GM13977 (cell line): ENCODE measurements around the gene LRP8.

Source experiments
- DNase-seq: peaks from one replicate; pipeline ENCODE4 v3.0.0; 2012; ENCODE audit warnings: low spot score
- in situ Hi-C: fragments of 300-500 bp; cut with MboI; formaldehyde crosslinking; loops from one replicate; pipeline ENCODE4 v1.12.0; 2022; ENCODE audit warnings: low sequenced_read_pairs, low pct_unique_long_range_greater_than_20kb, mixed read lengths, inconsistent platforms; ENCODE audit not compliant: unreplicated experiment
- TF ChIP-seq, protein P1 (sequence below): IDR thresholded peaks from 2 replicates; pipeline ENCODE4 v1.5.1; 2012; ENCODE audit warnings: mild to moderate bottlenecking, control low read depth; ENCODE audit not compliant: insufficient read depth; ENCODE audit errors: extremely low read depth, missing control alignments

Gene LRP8

DNA sequence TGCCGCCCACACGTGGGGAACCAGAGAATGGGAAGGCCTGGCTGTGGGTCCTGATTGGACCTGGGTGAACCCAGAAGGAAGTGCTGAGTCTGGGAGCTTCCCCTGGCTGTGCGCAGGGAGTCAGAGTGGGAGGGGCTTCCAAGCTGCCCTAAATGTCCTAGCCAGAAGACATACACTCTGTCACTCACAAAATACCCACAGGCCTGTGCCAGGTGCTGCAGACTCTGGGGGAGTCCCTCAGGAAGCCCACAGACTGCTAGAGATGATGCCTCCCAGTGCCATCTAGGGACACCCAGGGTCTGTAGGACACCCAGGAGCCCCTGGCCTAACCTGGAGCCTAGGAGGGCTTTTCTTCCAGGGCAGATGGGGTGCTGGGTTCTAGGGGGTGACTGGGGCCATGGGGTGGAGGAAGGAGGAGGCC lies 33.7 kb upstream of the LRP8 start:
- TF ChIP-seq, protein P1, sequence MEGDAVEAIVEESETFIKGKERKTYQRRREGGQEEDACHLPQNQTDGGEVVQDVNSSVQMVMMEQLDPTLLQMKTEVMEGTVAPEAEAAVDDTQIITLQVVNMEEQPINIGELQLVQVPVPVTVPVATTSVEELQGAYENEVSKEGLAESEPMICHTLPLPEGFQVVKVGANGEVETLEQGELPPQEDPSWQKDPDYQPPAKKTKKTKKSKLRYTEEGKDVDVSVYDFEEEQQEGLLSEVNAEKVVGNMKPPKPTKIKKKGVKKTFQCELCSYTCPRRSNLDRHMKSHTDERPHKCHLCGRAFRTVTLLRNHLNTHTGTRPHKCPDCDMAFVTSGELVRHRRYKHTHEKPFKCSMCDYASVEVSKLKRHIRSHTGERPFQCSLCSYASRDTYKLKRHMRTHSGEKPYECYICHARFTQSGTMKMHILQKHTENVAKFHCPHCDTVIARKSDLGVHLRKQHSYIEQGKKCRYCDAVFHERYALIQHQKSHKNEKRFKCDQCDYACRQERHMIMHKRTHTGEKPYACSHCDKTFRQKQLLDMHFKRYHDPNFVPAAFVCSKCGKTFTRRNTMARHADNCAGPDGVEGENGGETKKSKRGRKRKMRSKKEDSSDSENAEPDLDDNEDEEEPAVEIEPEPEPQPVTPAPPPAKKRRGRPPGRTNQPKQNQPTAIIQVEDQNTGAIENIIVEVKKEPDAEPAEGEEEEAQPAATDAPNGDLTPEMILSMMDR = no peak
- in situ Hi-C loops = no loop called here
- no peak for DNase-seq

DNA sequence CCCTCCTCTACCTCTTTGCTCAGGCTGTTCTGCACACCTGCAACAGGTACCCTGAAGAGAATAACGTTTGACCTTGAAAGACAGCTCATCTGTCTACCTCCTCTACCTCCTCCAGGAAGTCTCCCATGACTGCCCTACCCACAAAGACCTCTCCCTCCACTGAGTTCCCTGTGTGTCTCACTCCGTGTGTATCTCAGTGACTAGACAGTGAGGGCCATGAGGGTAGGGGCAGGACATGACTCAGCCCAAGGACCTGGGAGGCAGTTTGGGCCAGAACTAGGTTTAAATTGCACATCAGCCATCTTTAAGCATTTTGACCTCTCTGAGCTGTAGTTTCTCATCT lies 32.0 kb upstream of the LRP8 start:
- TF ChIP-seq, protein P1 = no peak
- no peak for DNase-seq
- in situ Hi-C loops = no loop called here

GRCh38 chr1:53359225-53359933 lies 31.5 kb upstream of the LRP8 start:
- no peak for DNase-seq
- in situ Hi-C loops = no loop called here
- TF ChIP-seq, protein P1 = no peak

GRCh38 chr1:53356637-53357036 lies 28.8 kb upstream of the LRP8 start:
- no peak for DNase-seq
- in situ Hi-C loops = no loop called here
- TF ChIP-seq, protein P1 = no peak

- TF ChIP-seq, protein P1 = no peak
- in situ Hi-C loops = no loop called here
Measured at GRCh38 chr1:53354119-53354518, 26.2 kb upstream of the LRP8 start.

GRCh38 chr1:53352561-53352960 lies 24.7 kb upstream of the LRP8 start:
- in situ Hi-C loops = no loop called here
- TF ChIP-seq, protein P1 = no peak
- no peak for DNase-seq

More at GRCh38 chr1:53354119-53354518, 26.2 kb upstream of the LRP8 start:
- no peak for DNase-seq
